Measurements from ENCODE around the gene LRTM2.

- TF ChIP-seq POLR2A (IDR thresholded peaks at IDR 0.05): no peak
- no peak for TF ChIP-seq POLR2AphosphoS5 (IDR thresholded peaks at IDR 0.05)
- TF ChIP-seq CTCF (IDR thresholded peaks at IDR 0.05): no peak
Measured at GRCh38 chr12:1781772-1782171, 38.6 kb upstream of the LRTM2 start.

All from sigmoid colon (tissue), 4 donors.